Prostate gland (tissue), 2 donors: ENCODE results near the gene PRPF4. TPM values are rescaled to one million over a fixed set of nuclear protein-coding genes. Genes with fewer than 3 reads are reported as not detected.

ENCODE experiments used
- DNase-seq: peaks from one replicate; pipeline ENCODE4 v3.0.0-alpha.2; 2019; ENCODE audit warnings: low spot score
- H3K27ac ChIP-seq, 2 donors: fragments of 200-600 bp; sonication (generic); 2 replicates each; pipeline ENCODE4 v1.5.1; 2017 to 2019
- H3K27me3 ChIP-seq: fragments of 200-600 bp; sonication (generic); replicated peaks from 2 replicates; pipeline ENCODE4 v1.5.1; 2019; ENCODE audit not compliant: insufficient read depth
- H3K36me3 ChIP-seq, 2 donors: fragments of 200-600 bp; sonication (generic); 1 replicate in 1 of 2; 2 replicates in 1 of 2; pipeline versions ENCODE4 v1.5.1 to v1.8.1; 2017 to 2019
- H3K4me1 ChIP-seq: fragments of 200-600 bp; sonication (generic); replicated peaks from 2 replicates; pipeline ENCODE4 v1.5.1; 2019
- H3K4me3 ChIP-seq, 2 donors: fragments of 200-600 bp; sonication (generic); 2 replicates each; pipeline ENCODE4 v1.5.1; 2017 to 2019
- H3K9me3 ChIP-seq: fragments of 200-600 bp; sonication (generic); 2 replicates; pipeline ENCODE4 v1.5.1; 2017
- POLR2A ChIP-seq: fragments of 450-650 bp; IDR thresholded peaks from one replicate; pipeline ENCODE4 v1.6.1; 2016; ENCODE audit warnings: antibody characterized with exemption, mild to moderate bottlenecking
- POLR2AphosphoS5 ChIP-seq: sonication (generic); formaldehyde crosslinking; IDR thresholded peaks from one replicate; pipeline ENCODE4 v1.6.1; 2017; ENCODE audit warnings: antibody characterized with exemption
- WGBS: methylation state at CpG from one replicate; pipeline ENCODE4 v1.1.5; 2018; 5-methylcytosine and 5-hydroxymethylcytosine counted together
- intact Hi-C: fragments of 100-400 bp; cut with DNase I; formaldehyde crosslinking; loops from one replicate; pipeline ENCODE4 v1.14.2; 2022
- total RNA-seq, 2 donors: library from RNA; depleted of rRNA; stranded (reverse); fragments of >200 nt; gene quantifications; one replicate each; pipeline ENCODE4 v1.1.0, GENCODE V29; 2016
- TF ChIP-seq, protein P1 (sequence below), 4 experiments: fragments of 200-600 bp in 2 of 4; fragments of 450-650 bp in 2 of 4; sonication (generic) in 2 of 4; IDR thresholded peaks; 1 replicate in 3 of 4; 2 replicates in 1 of 4; pipeline ENCODE4 v1.5.1; 2016 to 2019; ENCODE audit warnings: antibody characterized with exemption in 4 of 4, mild to moderate bottlenecking in 2 of 4, moderate library complexity in 2 of 4

Gene PRPF4
- total RNA-seq, 2 donors from 2014 or later, result 25.0 to 27.1 TPM

- TF ChIP-seq POLR2AphosphoS5 (no peak), POLR2A (no peak)
- TF ChIP-seq, protein P1, sequence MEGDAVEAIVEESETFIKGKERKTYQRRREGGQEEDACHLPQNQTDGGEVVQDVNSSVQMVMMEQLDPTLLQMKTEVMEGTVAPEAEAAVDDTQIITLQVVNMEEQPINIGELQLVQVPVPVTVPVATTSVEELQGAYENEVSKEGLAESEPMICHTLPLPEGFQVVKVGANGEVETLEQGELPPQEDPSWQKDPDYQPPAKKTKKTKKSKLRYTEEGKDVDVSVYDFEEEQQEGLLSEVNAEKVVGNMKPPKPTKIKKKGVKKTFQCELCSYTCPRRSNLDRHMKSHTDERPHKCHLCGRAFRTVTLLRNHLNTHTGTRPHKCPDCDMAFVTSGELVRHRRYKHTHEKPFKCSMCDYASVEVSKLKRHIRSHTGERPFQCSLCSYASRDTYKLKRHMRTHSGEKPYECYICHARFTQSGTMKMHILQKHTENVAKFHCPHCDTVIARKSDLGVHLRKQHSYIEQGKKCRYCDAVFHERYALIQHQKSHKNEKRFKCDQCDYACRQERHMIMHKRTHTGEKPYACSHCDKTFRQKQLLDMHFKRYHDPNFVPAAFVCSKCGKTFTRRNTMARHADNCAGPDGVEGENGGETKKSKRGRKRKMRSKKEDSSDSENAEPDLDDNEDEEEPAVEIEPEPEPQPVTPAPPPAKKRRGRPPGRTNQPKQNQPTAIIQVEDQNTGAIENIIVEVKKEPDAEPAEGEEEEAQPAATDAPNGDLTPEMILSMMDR (IDR thresholded peaks at IDR 0.05), result no peak
Measured at GRCh38 chr9:113299800-113300292, 24.4 kb downstream of the PRPF4 start.

DNA sequence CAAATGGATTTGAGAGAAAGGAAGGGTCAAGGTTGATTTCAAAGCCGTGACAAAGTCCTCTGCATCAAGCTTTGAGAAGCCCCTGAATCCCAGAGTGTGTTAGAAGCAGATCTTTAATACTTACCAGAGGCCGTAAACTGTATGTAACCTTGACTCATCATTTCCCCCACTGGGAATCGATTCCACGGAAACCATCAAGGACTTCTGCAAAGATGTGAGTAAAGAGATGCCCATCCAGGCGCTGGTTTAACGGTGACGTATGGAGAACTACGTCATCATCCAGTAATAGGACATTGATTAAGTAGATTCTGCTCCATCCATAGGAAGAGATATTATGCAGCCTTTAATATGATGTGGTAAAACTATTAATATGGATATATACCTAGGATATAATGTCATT, 26.1 kb downstream of the PRPF4 start:
- H3K27ac ChIP-seq, result no peak overlapping the region
- no peaks in the 10 kb centered on the region for H3K9me3 ChIP-seq
- H3K27me3 ChIP-seq, result no peaks in the 10 kb centered on the region
- no peak for TF ChIP-seq POLR2A
- TF ChIP-seq POLR2AphosphoS5, result no peak
- TF ChIP-seq, protein P1 (IDR thresholded peaks at IDR 0.05), result no peak
- no peak for DNase-seq
- WGBS, result 91% methylated on average over 8 of the region's 8 CpGs
- no peak overlapping the region for H3K4me3 ChIP-seq
- no peaks in the 10 kb centered on the region for H3K36me3 ChIP-seq
- no peaks in the 10 kb centered on the region for H3K4me1 ChIP-seq
- intact Hi-C loops, result no loop called here

More at GRCh38 chr9:113299800-113300292, 24.4 kb downstream of the PRPF4 start:
- Histone ChIP-seq H3K9me3 (no peaks in the 10 kb centered on the region), H3K27me3 (no peaks in the 10 kb centered on the region), H3K4me1 (no peaks in the 10 kb centered on the region), H3K4me3 (no peak overlapping the region), H3K36me3 (no peaks in the 10 kb centered on the region), H3K27ac (no peak overlapping the region)
- intact Hi-C loops, result no loop called here
- WGBS, result 61% methylated on average over 8 of the region's 8 CpGs
- no peak for DNase-seq

- intact Hi-C loops, result no loop called here
- H3K4me1 ChIP-seq, result no peaks in the 10 kb centered on the region
- no peaks in the 10 kb centered on the region for H3K27me3 ChIP-seq
- TF ChIP-seq POLR2AphosphoS5 (no peak), POLR2A (no peak)
- TF ChIP-seq, protein P1 (IDR thresholded peaks at IDR 0.05), result no peak
- 54% methylated on average over 25 of the region's 25 CpGs for WGBS
- H3K27ac ChIP-seq, result no peak within 1 kb of the TSS
- H3K4me3 ChIP-seq, result no peak within 1 kb of the TSS
- H3K9me3 ChIP-seq, result no peaks in the 10 kb centered on the region
- H3K36me3 ChIP-seq, result no peaks in the 10 kb centered on the region
- no peak for DNase-seq
Measured at GRCh38 chr9:113302792-113303418, 27.4 kb downstream of the PRPF4 start, which contains the start of gene RNF183. TSS of gene RNF183 (minus strand) at chr9:113303376. CDS start at chr9:113298184, 5,192 bp downstream.

- H3K27me3 ChIP-seq, result no peaks in the 10 kb centered on the region
- H3K4me3 ChIP-seq, result no peak overlapping the region
- H3K27ac ChIP-seq, result no peak overlapping the region
- intact Hi-C loops, result no loop called here
- no peaks in the 10 kb centered on the region for H3K4me1 ChIP-seq
- 86% methylated on average over 1 of the region's 1 CpG for WGBS
- no peak for DNase-seq
- TF ChIP-seq POLR2A, result no peak
- no peak for TF ChIP-seq POLR2AphosphoS5
- TF ChIP-seq, protein P1 (IDR thresholded peaks at IDR 0.05), result no peak
- H3K9me3 ChIP-seq, result no peaks in the 10 kb centered on the region
- no peaks in the 10 kb centered on the region for H3K36me3 ChIP-seq
Measured at GRCh38 chr9:113306566-113306965, 31.1 kb downstream of the PRPF4 start.
